Measurements from ENCODE around the gene KBTBD4.
"Not testable (repeated sequence)": the region's sequence is repeated elsewhere in the genome, so short reads cannot be mapped to it uniquely, and the experiment has no call there.

Gene KBTBD4

GRCh38 chr11:47565340-47566148 lies 13.2 kb downstream of the KBTBD4 start, which contains the start of gene PTPMT1:
TSS of gene PTPMT1 (plus strand) at chr11:47565599. CDS start at chr11:47565623, 24 bp downstream.
- TF ChIP-seq CTCF (IDR thresholded peaks at IDR 0.05; ENCODE audit: unreplicated experiment in 3 of 3): no peak
- peak within 1 kb of the TSS; percentile 57 to 72 (median 69) for H3K27ac Mint-ChIP-seq
- peak within 1 kb of the TSS; percentile 81 to 84 (median 82) for H3K4me3 Mint-ChIP-seq
- no peaks in the 10 kb centered on the region for H3K27me3 Mint-ChIP-seq (ENCODE audit: low read depth)
- no peaks in the 10 kb centered on the region for H3K9me3 Mint-ChIP-seq
- peaks cover 7% of the 10 kb centered on the region for H3K36me3 Mint-ChIP-seq (ENCODE audit: low read depth)
- peaks cover 9% of the 10 kb centered on the region for H3K4me1 Mint-ChIP-seq

GRCh38 chr11:47564933-47565339 lies 13.8 kb downstream of the KBTBD4 start:
- Mint-ChIP-seq H3K4me3 (peak overlapping the region; percentile 75 to 79 (median 77)), H3K9me3 (no peaks in the 10 kb centered on the region), H3K27ac (peak overlapping the region in 1 of 3 experiments; percentile 35), H3K4me1 (peaks cover 9% of the 10 kb centered on the region), H3K27me3 (ENCODE audit: low read depth) (no peaks in the 10 kb centered on the region), H3K36me3 (ENCODE audit: low read depth) (peaks cover 7% of the 10 kb centered on the region)
- TF ChIP-seq CTCF (IDR thresholded peaks at IDR 0.05; ENCODE audit: unreplicated experiment in 3 of 3): no peak

GRCh38 chr11:47564366-47564765 lies 14.4 kb downstream of the KBTBD4 start:
- H3K27me3 Mint-ChIP-seq (ENCODE audit: low read depth); H3K4me1 Mint-ChIP-seq; H3K36me3 Mint-ChIP-seq (ENCODE audit: low read depth); H3K27ac Mint-ChIP-seq; H3K9me3 Mint-ChIP-seq: not testable (repeated sequence)
- H3K4me3 Mint-ChIP-seq: peak overlapping the region; percentile 62 to 79 (median 75)

- H3K36me3 Mint-ChIP-seq (ENCODE audit: low read depth); H3K27me3 Mint-ChIP-seq (ENCODE audit: low read depth); H3K27ac Mint-ChIP-seq; H3K4me1 Mint-ChIP-seq; H3K9me3 Mint-ChIP-seq: not testable (repeated sequence)
- peak overlapping the region in 1 of 3 experiments; percentile 35 for H3K4me3 Mint-ChIP-seq
Measured at GRCh38 chr11:47562393-47562792, 16.4 kb downstream of the KBTBD4 start.

GRCh38 chr11:47560426-47560825 lies 18.3 kb downstream of the KBTBD4 start:
- Mint-ChIP-seq H3K9me3 (no peaks in the 10 kb centered on the region), H3K4me3 (peak overlapping the region in 1 of 3 experiments; percentile 46), H3K27ac (no peak overlapping the region), H3K4me1 (peaks cover 4% of the 10 kb centered on the region), H3K36me3 (ENCODE audit: low read depth) (no peaks in the 10 kb centered on the region), H3K27me3 (ENCODE audit: low read depth) (no peaks in the 10 kb centered on the region)
- TF ChIP-seq CTCF (IDR thresholded peaks at IDR 0.05; ENCODE audit: unreplicated experiment in 3 of 3): no peak

GRCh38 chr11:47558695-47559094 lies 20.1 kb downstream of the KBTBD4 start:
- H3K27me3 Mint-ChIP-seq (ENCODE audit: low read depth): no peaks in the 10 kb centered on the region
- H3K4me3 Mint-ChIP-seq: no peak overlapping the region
- no peak overlapping the region for H3K27ac Mint-ChIP-seq
- H3K36me3 Mint-ChIP-seq (ENCODE audit: low read depth): no peaks in the 10 kb centered on the region
- no peak for TF ChIP-seq CTCF (IDR thresholded peaks at IDR 0.05; ENCODE audit: unreplicated experiment in 3 of 3)
- H3K9me3 Mint-ChIP-seq: no peaks in the 10 kb centered on the region
- no peaks in the 10 kb centered on the region for H3K4me1 Mint-ChIP-seq

- not testable (repeated sequence) for H3K9me3 Mint-ChIP-seq; H3K27me3 Mint-ChIP-seq (ENCODE audit: low read depth); H3K36me3 Mint-ChIP-seq (ENCODE audit: low read depth); H3K4me1 Mint-ChIP-seq; H3K27ac Mint-ChIP-seq; H3K4me3 Mint-ChIP-seq
Measured at GRCh38 chr11:47557004-47557403, 21.8 kb downstream of the KBTBD4 start.
